CD1c-positive myeloid dendritic cell (primary cell): ENCODE results near the gene MBIP.

Experiments used
- DNase-seq: peaks from one replicate; pipeline ENCODE4 v3.0.0-alpha.2; 2016; ENCODE audit errors: extremely low spot score

Gene MBIP

DNA sequence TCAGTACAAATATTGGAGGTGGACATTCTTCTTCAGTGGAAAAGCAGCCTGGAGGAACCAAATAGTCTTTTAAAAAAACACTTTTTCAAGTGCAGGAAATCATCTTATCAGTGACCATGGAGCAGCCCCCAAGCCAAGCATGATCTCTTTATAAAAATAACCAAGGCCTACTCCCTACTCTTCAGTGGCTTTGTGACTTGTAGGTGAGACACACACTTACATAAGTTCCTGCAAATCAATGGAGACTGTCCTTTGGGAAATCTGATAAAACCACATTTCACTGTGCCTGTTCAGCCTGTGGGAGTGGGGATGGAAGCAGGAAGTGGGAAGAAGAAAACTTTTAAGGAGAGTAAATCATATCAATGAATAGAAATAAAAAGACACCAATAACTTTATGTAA is 56.3 kb downstream of the MBIP start:
- no peak for DNase-seq

DNA sequence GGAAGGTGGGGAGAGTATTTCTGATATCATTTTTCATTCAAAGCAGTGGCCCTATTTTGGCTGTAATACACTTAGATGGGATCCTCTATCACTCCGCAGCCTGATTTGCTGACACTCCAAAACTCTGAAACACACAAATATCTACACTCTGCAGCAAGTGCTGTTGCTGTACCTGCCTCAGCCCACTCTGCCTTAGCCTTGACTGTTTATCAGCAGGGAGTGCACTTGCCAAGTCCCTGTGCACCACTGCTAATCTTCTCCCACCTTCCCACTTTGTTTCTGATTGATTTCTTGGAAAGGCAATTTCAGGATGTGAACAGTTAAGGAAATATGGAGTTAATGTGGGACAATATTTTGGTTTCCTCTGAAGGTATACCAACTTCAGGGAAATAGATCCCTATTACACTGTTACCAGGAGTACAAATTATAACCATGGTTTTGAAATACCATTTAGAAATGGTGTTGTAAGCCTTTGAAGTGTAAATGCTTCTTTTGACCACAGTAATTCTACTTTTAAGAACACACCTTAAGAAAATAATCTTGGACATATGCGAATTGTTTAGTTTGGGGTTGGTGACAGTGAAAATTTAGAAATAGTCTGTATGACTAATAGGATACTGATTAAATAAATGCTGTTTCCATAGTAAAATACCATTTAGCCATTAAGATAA is 59.3 kb downstream of the MBIP start:
- DNase-seq, result no peak

DNA sequence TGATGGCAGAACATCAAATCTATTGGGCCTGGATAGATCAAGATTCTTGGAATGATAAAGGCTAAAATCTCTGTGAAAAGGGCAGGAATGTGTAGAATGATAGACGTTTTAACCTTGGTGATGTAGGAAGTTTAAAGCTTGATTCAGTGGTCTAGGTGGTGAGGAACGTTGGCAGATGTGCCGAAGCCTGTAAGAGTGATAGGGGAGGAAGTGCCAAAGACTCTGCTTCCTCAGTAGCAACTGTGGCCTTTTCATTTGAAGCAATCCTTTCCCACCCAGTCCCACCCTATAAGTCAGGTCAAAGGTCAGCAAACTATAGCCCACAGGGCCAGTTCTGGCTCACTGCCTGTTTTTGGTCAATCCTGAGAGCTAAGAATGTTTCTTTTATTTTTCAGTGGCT is 62.2 kb downstream of the MBIP start:
- no peak for DNase-seq

DNA sequence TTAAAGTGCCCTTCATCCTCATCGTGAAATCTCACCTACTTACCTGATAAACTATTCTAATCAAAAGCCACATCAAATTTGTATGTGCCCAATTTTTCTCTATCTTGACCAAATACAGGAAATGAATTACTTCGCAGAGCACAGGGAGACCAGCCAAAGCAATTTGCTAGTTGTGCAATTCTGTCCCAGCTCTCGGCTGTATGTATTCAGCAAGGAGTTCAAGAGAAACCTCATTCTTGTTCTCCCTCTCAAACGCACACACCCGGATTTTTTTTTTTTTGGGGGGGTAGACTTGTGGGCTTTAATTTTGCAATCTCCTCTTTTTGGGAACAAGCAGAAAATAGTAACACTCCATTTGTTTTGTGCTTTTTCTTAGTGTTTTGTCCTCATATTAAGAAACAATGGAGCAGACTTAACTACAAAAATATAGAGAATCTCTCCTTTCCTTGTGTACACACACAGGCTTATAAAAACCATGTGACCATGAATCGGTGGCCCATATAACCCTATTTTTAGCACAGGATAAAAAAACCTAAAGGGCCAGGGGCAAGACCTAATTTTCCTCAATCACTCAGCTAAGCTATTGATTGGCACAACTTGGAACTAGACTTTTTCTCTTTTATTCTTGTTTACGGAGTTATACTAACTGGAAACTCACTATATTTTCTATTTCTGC is 64.2 kb downstream of the MBIP start:
- peak; percentile 19 for DNase-seq

DNA sequence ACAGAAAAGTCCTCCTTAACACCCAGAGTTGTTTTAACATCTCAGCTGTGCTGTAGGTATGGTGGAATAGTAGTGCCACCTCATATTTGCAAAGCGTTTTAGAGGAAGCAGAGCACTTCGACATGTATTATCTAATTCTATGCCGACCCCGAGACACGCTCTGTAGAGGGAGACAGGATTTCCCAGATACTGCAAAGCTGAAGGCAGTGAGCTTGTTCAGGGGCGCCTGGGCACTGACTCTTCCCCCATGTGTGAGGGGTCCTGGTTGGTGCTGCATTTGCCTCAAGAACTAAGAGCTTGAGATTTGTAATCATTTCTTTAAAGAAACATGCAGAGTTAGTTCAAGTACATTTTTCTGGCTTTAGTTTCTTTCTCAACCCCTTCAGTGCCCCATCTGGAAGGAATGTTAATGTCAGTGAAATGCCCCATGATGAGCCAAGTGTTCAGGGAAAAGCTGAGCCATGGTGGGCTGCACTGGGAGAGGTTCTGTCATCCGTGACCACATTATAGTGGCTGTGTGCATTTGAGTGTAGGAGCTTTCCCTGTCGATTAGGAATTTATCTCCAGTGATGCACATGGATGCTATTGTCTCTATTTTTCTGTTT is 66.3 kb downstream of the MBIP start:
- no peak for DNase-seq
